ENCODE measurements around the gene ZNF185.

ZNF185 gene

DNA sequence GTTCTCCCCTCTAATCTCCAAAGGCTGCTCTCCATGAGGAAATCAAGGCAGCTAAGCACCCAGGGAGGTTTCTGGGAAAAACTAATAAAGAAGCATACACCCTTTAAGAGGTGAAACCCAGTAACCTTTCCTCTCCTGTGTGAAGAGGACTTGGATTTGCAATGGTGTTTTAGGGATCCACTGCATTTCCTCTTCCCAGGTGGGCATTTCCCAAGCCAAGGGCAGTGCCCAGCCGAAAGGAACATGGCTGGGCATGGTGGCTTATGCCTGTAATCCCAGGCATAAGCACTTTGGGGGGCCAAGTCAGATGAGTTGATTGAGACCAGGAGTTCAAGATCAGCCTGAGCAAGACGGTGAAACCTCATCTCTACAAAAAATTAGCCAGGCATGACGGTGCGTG lies 5.4 kb upstream of the ZNF185 start:
- no peaks in the 10 kb centered on the region for H3K9me3 ChIP-seq (ENCODE audit: low read depth, low read length)
- no peak for DNase-seq (ENCODE audit: low read depth, low spot score)
- no peak overlapping the region for H3K27ac ChIP-seq
- H3K4me3 ChIP-seq: no peak overlapping the region
- H3K36me3 ChIP-seq (ENCODE audit: insufficient read depth, low read length): no peaks in the 10 kb centered on the region
- TF ChIP-seq EZH2 (IDR thresholded peaks at IDR 0.05) (no peak), FOXP2 (optimal IDR thresholded peaks at IDR 0.05; ENCODE audit: control extremely low read depth, extremely low read length, insufficient read depth) (no peak), POLR2AphosphoS5 (IDR thresholded peaks at IDR 0.05; ENCODE audit: borderline replicate concordance, low read depth, low read length) (no peak)
- no peak overlapping the region for H3K9ac ChIP-seq (ENCODE audit: insufficient read length)

DNA sequence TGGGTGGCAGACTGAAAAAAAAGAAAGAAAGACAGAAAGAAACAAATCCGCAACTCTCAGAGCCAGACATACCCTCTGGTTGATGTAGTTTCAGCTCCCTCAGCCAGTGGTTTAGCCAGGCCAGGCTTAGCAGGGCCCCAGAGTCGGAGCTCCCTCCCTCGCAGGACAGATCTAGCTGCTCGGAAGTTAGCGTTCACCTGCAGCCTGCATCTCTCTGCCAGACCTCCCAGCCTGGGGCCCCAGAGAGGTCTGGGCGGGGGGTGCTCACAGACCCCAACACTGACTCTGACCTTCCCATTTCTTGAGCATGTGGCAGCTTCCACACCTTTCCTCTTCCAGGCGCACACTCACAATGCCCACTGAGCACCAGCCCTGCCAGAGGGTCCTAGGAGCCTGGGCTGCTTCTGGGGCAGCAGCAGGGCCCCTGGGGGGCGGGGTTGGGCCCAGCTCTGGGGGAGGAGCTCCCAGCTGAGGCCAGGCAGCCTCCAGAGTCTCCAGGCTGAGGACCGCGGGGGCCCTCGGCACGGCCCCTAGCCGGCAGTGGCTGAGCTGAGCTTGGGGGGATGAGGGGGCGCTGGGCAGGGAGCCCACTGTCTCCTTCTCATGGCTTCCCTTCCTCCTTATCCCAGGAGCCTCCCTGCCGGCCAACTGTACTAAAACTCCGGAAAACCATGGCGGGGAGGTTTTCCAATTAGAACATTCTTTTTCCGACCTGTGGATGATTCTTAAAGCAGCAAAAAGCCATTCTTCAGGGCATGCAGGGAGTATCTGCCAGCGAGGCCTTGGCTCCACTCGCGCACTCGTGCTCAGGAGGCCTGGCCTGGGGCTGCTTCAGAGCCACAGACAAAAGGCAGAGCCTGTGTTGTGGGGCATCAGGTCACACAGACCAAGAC lies 4.6 kb upstream of the ZNF185 start:
- no peak for DNase-seq (ENCODE audit: low read depth, low spot score)
- TF ChIP-seq EZH2 (IDR thresholded peaks at IDR 0.05) (no peak), FOXP2 (optimal IDR thresholded peaks at IDR 0.05; ENCODE audit: control extremely low read depth, extremely low read length, insufficient read depth) (no peak), POLR2AphosphoS5 (IDR thresholded peaks at IDR 0.05; ENCODE audit: borderline replicate concordance, low read depth, low read length) (no peak)
- Histone ChIP-seq H3K9me3 (ENCODE audit: low read depth, low read length) (no peaks in the 10 kb centered on the region), H3K4me3 (no peak overlapping the region), H3K9ac (ENCODE audit: insufficient read length) (no peak overlapping the region), H3K36me3 (ENCODE audit: insufficient read depth, low read length) (no peaks in the 10 kb centered on the region), H3K27ac (no peak overlapping the region)

DNA sequence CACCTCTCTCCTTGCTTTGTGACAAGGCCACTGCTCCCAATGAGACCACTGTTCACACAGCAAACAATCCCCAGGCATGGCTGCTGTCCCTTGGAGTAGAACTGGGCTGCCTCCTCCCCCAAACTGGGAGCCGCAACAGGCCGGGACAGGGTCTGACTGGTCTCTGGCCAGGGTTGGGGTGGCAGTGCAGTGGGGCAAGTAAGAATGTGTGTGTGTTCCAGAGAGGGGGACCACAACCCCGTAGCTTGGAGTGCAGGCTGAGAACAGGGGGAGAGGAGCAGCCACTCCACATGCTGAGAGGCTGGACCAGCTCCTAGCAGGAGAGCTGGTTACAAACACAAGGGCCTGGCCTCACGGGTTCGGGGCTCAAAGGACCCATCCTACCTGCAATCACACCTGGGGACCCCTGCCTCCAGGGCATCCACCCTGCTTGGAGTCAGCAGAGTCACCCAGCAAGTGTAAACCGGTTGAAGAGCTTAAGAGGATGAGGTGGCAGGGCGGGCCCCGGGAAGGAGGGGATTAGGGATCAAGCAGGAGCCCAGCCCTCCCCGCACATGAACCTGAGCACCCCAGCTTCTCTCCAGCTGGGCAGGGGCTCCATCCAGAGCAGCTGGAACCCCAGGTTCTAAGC lies 3.8 kb upstream of the ZNF185 start:
- TF ChIP-seq FOXP2 (optimal IDR thresholded peaks at IDR 0.05; ENCODE audit: control extremely low read depth, extremely low read length, insufficient read depth): no peak
- TF ChIP-seq EZH2 (IDR thresholded peaks at IDR 0.05): no peak
- TF ChIP-seq POLR2AphosphoS5 (IDR thresholded peaks at IDR 0.05; ENCODE audit: borderline replicate concordance, low read depth, low read length): no peak
- no peak overlapping the region for H3K27ac ChIP-seq
- H3K4me3 ChIP-seq: no peak overlapping the region
- H3K9ac ChIP-seq (ENCODE audit: insufficient read length): no peak overlapping the region
- no peaks in the 10 kb centered on the region for H3K36me3 ChIP-seq (ENCODE audit: insufficient read depth, low read length)
- no peak for DNase-seq (ENCODE audit: low read depth, low spot score)
- H3K9me3 ChIP-seq (ENCODE audit: low read depth, low read length): no peaks in the 10 kb centered on the region

DNA sequence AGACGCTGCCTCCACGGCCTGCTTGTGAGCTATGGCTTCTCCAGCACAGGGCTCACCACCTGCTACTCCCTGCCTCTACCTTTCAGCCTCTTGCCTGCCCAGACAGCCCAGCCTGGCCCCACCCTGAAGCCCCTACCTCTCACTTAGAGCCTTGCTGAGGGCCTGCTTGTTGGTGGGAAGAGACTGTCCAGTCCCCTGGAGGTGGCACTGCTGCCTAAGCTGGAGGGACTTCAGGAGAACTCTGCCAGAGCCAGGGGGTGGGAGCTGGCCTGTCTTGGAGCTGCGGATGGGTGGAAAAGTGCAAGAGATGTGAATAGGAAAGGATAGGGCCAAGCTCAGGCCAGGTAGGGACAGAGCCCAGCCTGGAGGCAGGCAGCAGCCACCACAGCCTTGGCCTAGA lies 2.7 kb upstream of the ZNF185 start:
- Histone ChIP-seq H3K27ac (no peak overlapping the region), H3K9me3 (ENCODE audit: low read depth, low read length) (no peaks in the 10 kb centered on the region), H3K4me3 (no peak overlapping the region), H3K36me3 (ENCODE audit: insufficient read depth, low read length) (no peaks in the 10 kb centered on the region), H3K9ac (ENCODE audit: insufficient read length) (no peak overlapping the region)
- TF ChIP-seq EZH2 (IDR thresholded peaks at IDR 0.05) (no peak), POLR2AphosphoS5 (IDR thresholded peaks at IDR 0.05; ENCODE audit: borderline replicate concordance, low read depth, low read length) (no peak), FOXP2 (optimal IDR thresholded peaks at IDR 0.05; ENCODE audit: control extremely low read depth, extremely low read length, insufficient read depth) (no peak)
- no peak for DNase-seq (ENCODE audit: low read depth, low spot score)

DNA sequence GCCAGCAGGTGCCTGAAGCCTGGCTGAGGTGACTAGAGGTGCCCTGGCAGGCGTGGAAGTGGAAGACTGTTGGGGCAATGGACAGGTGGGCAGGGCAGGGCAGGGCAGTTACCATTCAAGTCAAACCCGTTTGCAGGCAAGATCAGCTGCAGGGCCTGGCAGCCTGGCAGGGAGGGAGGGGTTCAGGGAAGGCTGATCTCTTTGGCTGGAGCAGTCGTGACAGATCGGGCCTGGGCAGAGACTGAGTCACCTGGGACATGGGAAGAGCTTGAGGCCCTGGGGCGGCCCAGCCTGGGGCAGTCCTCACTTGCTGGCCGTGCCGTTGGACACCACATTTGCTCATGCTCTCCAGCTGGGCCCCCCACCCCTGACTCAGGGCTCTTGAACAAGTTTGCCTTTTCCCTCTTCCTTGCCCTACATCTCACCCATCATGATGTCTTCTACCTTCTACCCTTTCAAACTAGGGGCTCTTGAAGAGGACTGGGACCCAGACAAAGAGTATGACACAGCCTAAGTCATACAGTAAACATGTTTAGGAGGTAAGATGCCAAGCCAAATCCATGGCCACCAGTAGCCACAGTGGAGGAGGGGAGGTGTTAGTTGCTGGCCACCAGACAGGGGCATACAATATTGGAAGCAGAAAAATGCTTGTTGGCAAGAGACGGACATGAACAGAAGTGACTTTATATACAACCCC lies 2.0 kb upstream of the ZNF185 start:
- no peaks in the 10 kb centered on the region for H3K9me3 ChIP-seq (ENCODE audit: low read depth, low read length)
- no peak overlapping the region for H3K4me3 ChIP-seq
- no peak overlapping the region for H3K27ac ChIP-seq
- TF ChIP-seq EZH2 (IDR thresholded peaks at IDR 0.05): no peak
- no peak for TF ChIP-seq POLR2AphosphoS5 (IDR thresholded peaks at IDR 0.05; ENCODE audit: borderline replicate concordance, low read depth, low read length)
- TF ChIP-seq FOXP2 (optimal IDR thresholded peaks at IDR 0.05; ENCODE audit: control extremely low read depth, extremely low read length, insufficient read depth): no peak
- H3K9ac ChIP-seq (ENCODE audit: insufficient read length): no peak overlapping the region
- H3K36me3 ChIP-seq (ENCODE audit: insufficient read depth, low read length): no peaks in the 10 kb centered on the region
- no peak for DNase-seq (ENCODE audit: low read depth, low spot score)

DNA sequence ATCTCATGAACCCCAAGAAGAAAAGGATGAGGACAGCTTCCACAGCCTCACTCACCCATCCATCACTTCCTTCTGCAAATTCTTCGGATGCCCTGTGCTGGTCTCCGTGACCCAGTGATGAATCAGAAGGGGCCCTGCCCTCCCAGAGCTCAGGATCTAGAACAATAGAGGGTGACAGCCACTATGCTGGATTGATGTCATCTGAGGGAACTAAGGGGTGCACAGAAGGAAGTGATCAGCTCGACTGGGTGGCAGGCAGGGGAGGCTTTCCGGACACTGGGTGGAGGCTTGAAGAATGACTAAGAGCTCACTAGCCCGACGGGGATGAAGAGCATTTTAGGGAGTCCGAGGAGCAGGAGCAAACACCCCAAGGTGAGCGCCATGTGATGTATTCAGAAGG lies 1.4 kb upstream of the ZNF185 start:
- H3K36me3 ChIP-seq (ENCODE audit: insufficient read depth, low read length): no peaks in the 10 kb centered on the region
- TF ChIP-seq POLR2AphosphoS5 (IDR thresholded peaks at IDR 0.05; ENCODE audit: borderline replicate concordance, low read depth, low read length) (no peak), EZH2 (IDR thresholded peaks at IDR 0.05) (no peak), FOXP2 (optimal IDR thresholded peaks at IDR 0.05; ENCODE audit: control extremely low read depth, extremely low read length, insufficient read depth) (no peak)
- DNase-seq (ENCODE audit: low read depth, low spot score): no peak
- no peak overlapping the region for H3K27ac ChIP-seq
- no peak overlapping the region for H3K4me3 ChIP-seq
- H3K9me3 ChIP-seq (ENCODE audit: low read depth, low read length): no peaks in the 10 kb centered on the region
- H3K9ac ChIP-seq (ENCODE audit: insufficient read length): no peak overlapping the region

DNA sequence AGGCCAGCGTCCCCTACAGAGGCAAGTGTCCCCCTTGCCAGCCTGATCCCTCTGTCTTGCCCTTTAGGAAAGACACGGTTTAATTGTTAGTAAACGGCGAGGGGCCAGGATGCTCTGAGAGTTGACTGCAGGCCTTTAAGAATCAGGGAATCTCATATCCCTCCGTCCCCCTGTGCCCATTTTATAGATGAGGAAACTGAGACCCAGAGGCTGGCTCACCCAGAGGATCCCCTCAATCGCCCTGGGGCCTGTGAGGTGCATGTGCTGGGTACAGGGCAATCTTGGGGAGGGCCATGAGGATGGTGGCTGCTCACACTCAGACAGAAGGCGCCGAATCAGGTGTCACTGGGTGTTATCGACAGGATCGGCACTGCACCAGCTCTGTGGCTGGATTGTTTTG lies 575 bp downstream of the ZNF185 start:
- TF ChIP-seq FOXP2 (optimal IDR thresholded peaks at IDR 0.05; ENCODE audit: control extremely low read depth, extremely low read length, insufficient read depth): no peak
- TF ChIP-seq POLR2AphosphoS5 (IDR thresholded peaks at IDR 0.05; ENCODE audit: borderline replicate concordance, low read depth, low read length): no peak
- no peak for TF ChIP-seq EZH2 (IDR thresholded peaks at IDR 0.05)
- no peak for DNase-seq (ENCODE audit: low read depth, low spot score)
- Histone ChIP-seq H3K27ac (no peak overlapping the region), H3K9ac (ENCODE audit: insufficient read length) (no peak overlapping the region), H3K4me3 (no peak overlapping the region), H3K9me3 (ENCODE audit: low read depth, low read length) (no peaks in the 10 kb centered on the region), H3K36me3 (ENCODE audit: insufficient read depth, low read length) (no peaks in the 10 kb centered on the region)

Measured in SK-N-MC (cell line).